GM21381 (cell line): ENCODE results near the gene FREY1.

Experiments used
- ATAC-seq: cut with Tn5 transposase; IDR thresholded peaks from one replicate; pipeline ENCODE4 v1.9.1; 2021; ENCODE audit warnings: mild to moderate bottlenecking, moderate library complexity; ENCODE audit not compliant: unreplicated experiment

Gene FREY1

GRCh38 chr11:45906965-45907611, at the start of gene FREY1:
Gene FREY1 (minus strand): TSS chr11:45907271. CDS start chr11:45907245, 26 bp downstream.
- ATAC-seq, result no peak

- ATAC-seq, result no peak
Observed at GRCh38 chr11:45949992-45950407, 42.9 kb upstream of the FREY1 start.

- ATAC-seq, result no peak
Observed at GRCh38 chr11:45948356-45948755, 41.3 kb upstream of the FREY1 start.

- ATAC-seq, result no peak
Observed at GRCh38 chr11:45947885-45948284, 40.8 kb upstream of the FREY1 start.

- ATAC-seq, result no peak
Observed at GRCh38 chr11:45945397-45945999, 38.4 kb upstream of the FREY1 start.

GRCh38 chr11:45942381-45942780, 35.3 kb upstream of the FREY1 start:
- no peak for ATAC-seq

- no peak for ATAC-seq
Observed at GRCh38 chr11:45941285-45941684, 34.2 kb upstream of the FREY1 start.

- no peak for ATAC-seq
Observed at GRCh38 chr11:45939836-45940235, 32.8 kb upstream of the FREY1 start.

GRCh38 chr11:45937916-45938315, 30.8 kb upstream of the FREY1 start:
- ATAC-seq, result no peak

- ATAC-seq, result no peak
Observed at GRCh38 chr11:45936511-45937054, 29.5 kb upstream of the FREY1 start.

GRCh38 chr11:45935349-45936064, 28.4 kb upstream of the FREY1 start:
- no peak for ATAC-seq

- ATAC-seq, result no peak
Observed at GRCh38 chr11:45934580-45935318, 27.7 kb upstream of the FREY1 start.

GRCh38 chr11:45933846-45934579, 26.9 kb upstream of the FREY1 start:
- no peak for ATAC-seq

GRCh38 chr11:45933131-45933831, 26.2 kb upstream of the FREY1 start:
- no peak for ATAC-seq

- ATAC-seq, result no peak
Observed at GRCh38 chr11:45932217-45932616, 25.1 kb upstream of the FREY1 start.

GRCh38 chr11:45931739-45932138, 24.7 kb upstream of the FREY1 start:
- no peak for ATAC-seq

- ATAC-seq, result no peak
Observed at GRCh38 chr11:45930951-45931570, 24.0 kb upstream of the FREY1 start.

GRCh38 chr11:45930031-45930794, 23.1 kb upstream of the FREY1 start:
- ATAC-seq, result peak; percentile 94
